ES-I3 (cell line): ENCODE measurements around the gene GOLPH3L.
"Not testable (repeated sequence)": the region's sequence is repeated elsewhere in the genome, so short reads cannot be mapped to it uniquely, and the experiment has no call there.

ENCODE experiments used
- H3K36me3 ChIP-seq: 2 replicates; pipeline ENCODE4 v1.6.1; 2013; ENCODE audit warnings: mild to moderate bottlenecking, low read length, control low read depth, moderate library complexity; ENCODE audit not compliant: insufficient read depth
- H3K4me1 ChIP-seq: 2 replicates; pipeline ENCODE4 v1.6.1; 2013; ENCODE audit warnings: mild to moderate bottlenecking, control low read depth, low read length; ENCODE audit not compliant: insufficient read depth
- H3K9ac ChIP-seq: 2 replicates; pipeline ENCODE4 v1.6.1; 2013; ENCODE audit warnings: low read depth, mild to moderate bottlenecking, low read length, moderate library complexity
- H3K9me3 ChIP-seq: 2 replicates; pipeline ENCODE4 v1.6.1; 2013; ENCODE audit warnings: mild to moderate bottlenecking, low read length, moderate library complexity; ENCODE audit not compliant: control insufficient read depth, insufficient read depth

Gene GOLPH3L

GRCh38 chr1:150696995-150697927 lies at the start of gene GOLPH3L:
GOLPH3L (minus strand) TSS chr1:150697154; CDS start chr1:150694838, 2,316 bp downstream.
- H3K4me1 ChIP-seq = no peaks in the 10 kb centered on the region
- no peaks in the 10 kb centered on the region; the same call in 1 of the 2 replicates for H3K36me3 ChIP-seq
- peak within 1 kb of the TSS; percentile 92 for H3K9ac ChIP-seq
- H3K9me3 ChIP-seq = no peaks in the 10 kb centered on the region

- no peaks in the 10 kb centered on the region for H3K36me3 ChIP-seq
- H3K4me1 ChIP-seq = 0 out of 2 replicates have a peak, but pooled peaks cover 3% of the 10 kb centered on the region
- no peaks in the 10 kb centered on the region for H3K9me3 ChIP-seq
- no peak overlapping the region for H3K9ac ChIP-seq
These were observed 33.3 kb upstream of the GOLPH3L start for GRCh38 chr1:150730130-150730721.

GRCh38 chr1:150724336-150724735 lies 27.4 kb upstream of the GOLPH3L start:
- no peaks in the 10 kb centered on the region for H3K9me3 ChIP-seq
- H3K9ac ChIP-seq = no peak overlapping the region
- no peaks in the 10 kb centered on the region for H3K4me1 ChIP-seq
- H3K36me3 ChIP-seq = no peaks in the 10 kb centered on the region

DNA sequence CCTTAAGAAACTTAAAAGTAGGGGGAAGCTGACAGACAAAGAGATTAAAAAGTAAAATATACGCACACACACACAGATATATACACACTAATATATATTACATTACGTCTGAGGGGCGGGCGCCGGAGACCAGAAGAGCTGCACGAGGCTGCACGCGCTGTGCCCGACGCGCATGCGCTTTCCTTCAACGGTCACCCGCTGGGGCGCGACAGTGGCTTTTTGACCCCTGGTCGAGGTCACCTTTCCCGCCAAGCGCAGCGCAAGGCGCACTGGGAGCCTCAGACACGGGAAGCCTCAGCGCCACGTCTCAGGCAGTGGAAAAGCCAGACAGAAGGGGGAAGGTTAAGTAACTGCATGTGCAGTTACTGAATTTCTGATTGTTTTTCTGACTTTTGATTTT lies 23.7 kb upstream of the GOLPH3L start, which contains the start of gene HORMAD1:
Gene HORMAD1 (minus strand): TSS at position 193 of the 400 bp plus-strand sequence. CDS start 1,390 bp downstream, outside the sequence.
- Histone ChIP-seq H3K4me1 (0 out of 2 replicates have a peak, but pooled peaks cover 5% of the 10 kb centered on the region), H3K36me3 (no peaks in the 10 kb centered on the region), H3K9me3 (no peaks in the 10 kb centered on the region), H3K9ac (no peak within 1 kb of the TSS)

DNA sequence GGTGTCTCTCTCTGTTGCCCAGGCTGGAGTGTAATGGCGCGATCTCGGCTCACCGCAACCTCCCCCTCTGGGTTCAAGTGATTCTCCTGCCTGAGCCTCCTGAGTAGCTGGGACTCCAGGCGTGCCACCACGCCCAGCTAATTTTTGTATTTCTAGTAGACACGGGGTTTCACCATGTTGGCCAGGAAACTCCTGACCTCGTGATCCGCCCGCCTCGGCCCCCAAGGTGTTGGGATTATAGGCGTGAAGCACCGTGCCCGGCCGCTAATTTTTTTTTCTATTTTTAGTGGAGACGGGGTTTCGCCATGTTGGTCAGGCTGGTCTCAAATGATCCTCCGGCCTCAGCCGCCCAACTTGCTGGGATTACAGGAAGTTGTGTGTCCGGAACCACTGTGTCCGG lies 23.1 kb upstream of the GOLPH3L start:
- Histone ChIP-seq H3K9ac (no peak overlapping the region), H3K4me1 (0 out of 2 replicates have a peak, but pooled peaks cover 5% of the 10 kb centered on the region), H3K9me3 (no peaks in the 10 kb centered on the region), H3K36me3 (no peaks in the 10 kb centered on the region)

GRCh38 chr1:150718225-150718891 lies 21.4 kb upstream of the GOLPH3L start:
- Histone ChIP-seq H3K9me3 (no peaks in the 10 kb centered on the region), H3K36me3 (no peaks in the 10 kb centered on the region), H3K9ac (no peak overlapping the region), H3K4me1 (0 out of 2 replicates have a peak, but pooled peaks cover 5% of the 10 kb centered on the region)

DNA sequence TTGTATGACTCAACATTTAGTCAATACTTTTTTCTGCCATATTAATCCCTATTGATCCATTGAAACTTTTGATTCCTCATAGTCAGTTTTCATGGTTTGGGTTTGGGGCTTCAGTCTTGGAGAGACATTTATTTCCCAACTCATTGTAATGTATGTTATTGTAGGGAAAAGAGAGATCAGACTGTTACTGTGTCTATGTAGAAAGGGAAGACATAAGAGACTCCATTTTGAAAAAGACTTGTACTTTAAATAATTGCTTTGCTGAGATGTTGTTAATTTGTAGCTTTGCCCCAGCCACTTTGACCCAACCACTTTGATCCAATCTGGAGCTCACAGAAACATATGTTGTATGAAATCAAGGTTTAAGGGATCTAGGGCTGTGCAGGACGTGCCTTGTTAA lies 12.1 kb upstream of the GOLPH3L start:
- not testable (repeated sequence) for H3K9me3 ChIP-seq, H3K4me1 ChIP-seq, H3K36me3 ChIP-seq

DNA sequence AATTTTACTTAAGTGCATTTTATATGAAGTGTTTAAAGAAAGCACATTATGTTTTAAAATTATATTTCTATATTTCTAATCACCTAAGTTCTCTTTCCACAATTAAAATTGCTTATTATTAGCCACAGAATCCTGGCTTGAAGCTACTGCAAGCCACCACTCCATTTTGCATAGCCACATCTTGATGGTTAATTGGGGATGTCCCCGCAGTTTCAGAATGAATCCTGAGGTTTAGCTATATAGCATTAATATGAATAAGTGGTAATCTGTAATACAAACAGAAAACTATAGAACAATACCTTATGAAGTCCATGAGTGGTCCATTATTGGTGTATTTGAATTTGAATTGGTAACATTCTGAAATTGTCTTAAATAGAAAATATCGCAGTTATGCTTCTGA lies 11.6 kb upstream of the GOLPH3L start:
- Histone ChIP-seq H3K9ac (no peak overlapping the region), H3K9me3 (no peaks in the 10 kb centered on the region), H3K4me1 (no peaks in the 10 kb centered on the region), H3K36me3 (no peaks in the 10 kb centered on the region)

More for the DNA sequence above, 12.1 kb upstream of the GOLPH3L start:
- not testable (repeated sequence) for H3K9ac ChIP-seq

DNA sequence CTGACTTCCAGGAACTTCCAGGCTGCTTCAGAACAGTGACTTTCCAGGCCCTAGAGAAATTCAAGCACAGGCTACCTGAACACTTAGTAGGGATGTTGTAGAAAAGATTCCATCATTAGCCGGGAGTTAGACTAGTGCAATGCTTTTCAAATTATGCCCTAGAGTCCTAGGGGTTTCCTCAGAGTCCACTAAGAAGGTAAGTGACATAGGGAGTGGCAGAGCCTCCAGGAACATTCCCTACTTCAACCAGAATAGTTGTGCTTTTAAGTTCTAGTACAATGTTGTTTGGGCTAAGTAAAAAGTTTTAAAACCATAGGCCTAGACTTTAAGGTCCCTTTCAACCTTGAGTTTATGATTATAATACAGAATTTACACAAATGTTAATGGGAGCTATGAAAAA lies 9.1 kb upstream of the GOLPH3L start:
- no peaks in the 10 kb centered on the region for H3K36me3 ChIP-seq
- no peaks in the 10 kb centered on the region for H3K4me1 ChIP-seq
- no peak overlapping the region for H3K9ac ChIP-seq
- no peaks in the 10 kb centered on the region for H3K9me3 ChIP-seq

GRCh38 chr1:150703427-150703826 lies 6.5 kb upstream of the GOLPH3L start:
- Histone ChIP-seq H3K9ac (no peak overlapping the region), H3K9me3 (no peaks in the 10 kb centered on the region), H3K36me3 (no peaks in the 10 kb centered on the region), H3K4me1 (no peaks in the 10 kb centered on the region)

DNA sequence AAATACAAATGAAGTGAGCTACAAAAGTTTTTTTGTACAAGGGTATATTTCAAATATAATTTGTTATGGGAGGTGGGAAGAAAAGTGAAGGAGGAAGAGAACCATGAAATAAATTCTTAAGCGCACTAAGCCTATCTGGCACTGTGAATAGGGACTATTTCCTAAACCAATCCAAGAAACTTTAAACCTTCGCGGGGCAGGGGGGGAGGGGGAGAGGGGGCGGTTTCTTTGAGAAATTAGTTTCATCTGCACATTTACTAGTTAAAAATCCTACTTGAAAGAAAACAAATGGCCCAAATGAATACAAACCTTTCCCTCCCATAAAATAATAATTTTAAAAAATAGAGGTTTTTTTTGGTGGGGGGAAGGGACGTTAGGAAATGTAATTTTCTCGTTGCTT lies 364 bp downstream of the GOLPH3L start:
- Histone ChIP-seq H3K9me3 (no peaks in the 10 kb centered on the region), H3K36me3 (no peaks in the 10 kb centered on the region; the same call in 1 of the 2 replicates), H3K4me1 (no peaks in the 10 kb centered on the region), H3K9ac (peak overlapping the region; percentile 92)

- Histone ChIP-seq H3K36me3 (no peaks in the 10 kb centered on the region; the same call in 1 of the 2 replicates), H3K9ac (peak overlapping the region; percentile 92), H3K9me3 (no peaks in the 10 kb centered on the region), H3K4me1 (no peaks in the 10 kb centered on the region)
These were observed 792 bp downstream of the GOLPH3L start for GRCh38 chr1:150696162-150696561.

DNA sequence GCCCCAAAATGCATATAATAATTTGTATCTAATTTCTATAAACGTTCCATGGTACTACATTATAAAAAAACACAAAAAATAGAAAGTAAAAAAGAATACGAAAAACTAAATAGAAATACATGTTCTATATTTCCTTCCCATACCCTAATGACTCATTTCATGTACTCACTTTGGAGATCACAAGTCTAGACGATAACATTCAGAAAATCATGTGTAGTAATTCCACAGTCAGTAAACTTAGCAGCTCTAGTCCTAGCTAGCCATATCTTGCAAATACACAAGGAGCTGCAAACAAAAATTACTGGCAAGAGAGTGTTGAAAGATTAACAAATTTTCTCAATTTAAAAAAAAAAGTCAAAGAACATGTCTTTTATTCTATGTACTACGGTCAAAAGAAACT lies 1.4 kb downstream of the GOLPH3L start:
- H3K9ac ChIP-seq = no peak overlapping the region

DNA sequence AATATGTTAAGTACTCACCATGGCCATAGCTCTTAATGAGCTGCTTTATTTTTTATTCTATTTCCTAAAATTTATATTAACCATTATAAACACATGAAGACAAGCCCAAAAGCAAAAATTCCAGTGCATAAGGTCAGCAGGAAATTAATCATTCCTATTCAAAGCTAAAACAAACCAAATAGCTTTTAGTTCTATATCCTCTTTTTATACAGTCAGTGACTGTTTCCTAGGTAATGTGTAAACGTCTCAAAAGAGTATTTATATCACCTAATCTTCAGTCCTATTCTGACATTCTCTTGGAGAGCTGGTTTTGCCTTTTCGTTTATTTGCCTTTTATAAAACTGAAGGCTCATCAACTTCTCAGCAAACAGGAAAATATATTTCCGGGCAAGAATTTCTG lies 4.2 kb downstream of the GOLPH3L start:
- no peaks in the 10 kb centered on the region for H3K4me1 ChIP-seq
- no peaks in the 10 kb centered on the region; the same call in 1 of the 2 replicates for H3K36me3 ChIP-seq

More for the DNA sequence above, 1.4 kb downstream of the GOLPH3L start:
- Histone ChIP-seq H3K9me3 (no peaks in the 10 kb centered on the region), H3K4me1 (no peaks in the 10 kb centered on the region), H3K36me3 (no peaks in the 10 kb centered on the region; the same call in 1 of the 2 replicates)

More for the DNA sequence above, 4.2 kb downstream of the GOLPH3L start:
- Histone ChIP-seq H3K9me3 (no peaks in the 10 kb centered on the region), H3K9ac (no peak overlapping the region)
